ENCODE data around the gene MEF2D. TPM values are rescaled to one million over a fixed set of nuclear protein-coding genes. Genes with fewer than 3 reads are reported as not detected.

Gene MEF2D
- total RNA-seq, 6 donors from 2014 or later = 42.7 to 146 (median 58.7) TPM

DNA sequence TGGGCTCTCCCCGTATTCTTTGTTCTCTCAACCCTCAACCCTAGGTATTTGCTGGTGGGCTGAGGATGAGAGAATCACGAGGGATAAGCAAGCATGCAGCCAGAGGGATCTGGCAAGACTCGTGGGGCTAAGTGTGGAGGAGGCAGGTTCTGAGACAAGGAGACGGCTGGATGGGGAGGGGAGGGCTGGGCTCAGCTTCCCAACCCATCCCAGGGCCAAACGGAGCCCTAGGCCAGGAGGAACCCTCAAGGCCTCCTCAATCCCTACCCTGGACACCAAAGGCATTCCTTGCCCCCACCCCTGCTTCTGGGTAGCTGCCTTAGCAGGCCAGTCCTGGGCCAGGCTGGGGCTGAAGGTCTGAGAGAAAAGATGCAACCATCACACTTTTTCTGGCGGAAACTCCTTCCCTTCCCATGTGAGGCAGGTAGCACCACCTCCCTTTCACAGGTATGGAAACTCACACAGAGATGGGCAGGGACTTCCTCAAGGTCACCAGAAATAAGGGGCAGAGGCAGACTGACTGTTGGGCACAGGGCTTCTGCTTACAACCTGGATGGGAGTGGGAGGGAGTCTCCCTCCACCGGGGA, 6.2 kb downstream of the MEF2D start:
- DNase-seq (no peak), ATAC-seq (ENCODE audit: low FRiP score in 2 of 2) (no peak)
- Histone ChIP-seq H3K4me3 (no peak overlapping the region), H3K9me3 (no peaks in the 10 kb centered on the region), H3K4me1 (peaks cover 95 to 100% (median 98%) of the 10 kb centered on the region in 4 donors), H3K27me3 (no peaks in the 10 kb centered on the region), H3K27ac (peak overlapping the region; percentile 17 to 88 (median 80)), H3K36me3 (peaks cover 0 to 2% (median 0%) of the 10 kb centered on the region in 4 donors)
- 42 to 57% methylated on average over 7 of the region's 7 CpGs for WGBS, 2 donors
- TF ChIP-seq POLR2A (IDR thresholded peaks at IDR 0.05) (no peak), EP300 (IDR thresholded peaks at IDR 0.05) (no peak), POLR2AphosphoS5 (IDR thresholded peaks at IDR 0.05) (no peak)
- TF ChIP-seq, protein P1, sequence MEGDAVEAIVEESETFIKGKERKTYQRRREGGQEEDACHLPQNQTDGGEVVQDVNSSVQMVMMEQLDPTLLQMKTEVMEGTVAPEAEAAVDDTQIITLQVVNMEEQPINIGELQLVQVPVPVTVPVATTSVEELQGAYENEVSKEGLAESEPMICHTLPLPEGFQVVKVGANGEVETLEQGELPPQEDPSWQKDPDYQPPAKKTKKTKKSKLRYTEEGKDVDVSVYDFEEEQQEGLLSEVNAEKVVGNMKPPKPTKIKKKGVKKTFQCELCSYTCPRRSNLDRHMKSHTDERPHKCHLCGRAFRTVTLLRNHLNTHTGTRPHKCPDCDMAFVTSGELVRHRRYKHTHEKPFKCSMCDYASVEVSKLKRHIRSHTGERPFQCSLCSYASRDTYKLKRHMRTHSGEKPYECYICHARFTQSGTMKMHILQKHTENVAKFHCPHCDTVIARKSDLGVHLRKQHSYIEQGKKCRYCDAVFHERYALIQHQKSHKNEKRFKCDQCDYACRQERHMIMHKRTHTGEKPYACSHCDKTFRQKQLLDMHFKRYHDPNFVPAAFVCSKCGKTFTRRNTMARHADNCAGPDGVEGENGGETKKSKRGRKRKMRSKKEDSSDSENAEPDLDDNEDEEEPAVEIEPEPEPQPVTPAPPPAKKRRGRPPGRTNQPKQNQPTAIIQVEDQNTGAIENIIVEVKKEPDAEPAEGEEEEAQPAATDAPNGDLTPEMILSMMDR (IDR thresholded peaks at IDR 0.05) = no peak

DNA sequence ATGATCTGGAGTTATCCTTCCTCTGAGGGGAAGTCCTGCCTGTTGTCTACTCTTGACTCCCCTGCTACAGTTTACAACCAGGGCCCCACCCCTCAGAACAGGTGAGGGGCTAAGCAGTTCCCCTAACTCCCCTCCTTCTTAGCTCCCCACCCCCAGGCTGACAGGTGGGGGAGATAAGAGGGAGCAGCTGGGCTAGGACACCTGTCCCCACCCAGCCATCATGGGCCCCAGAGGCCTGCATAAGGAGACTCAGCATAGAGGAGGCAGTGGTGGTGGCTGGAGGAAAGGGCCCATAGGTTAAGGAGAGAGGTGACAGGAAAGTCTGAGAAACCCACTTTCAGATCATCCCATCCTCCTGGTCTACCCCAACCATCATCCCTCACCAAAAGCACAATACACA, 6.8 kb downstream of the MEF2D start:
- H3K27ac ChIP-seq = peak overlapping the region; percentile 17 to 88 (median 80)
- DNase-seq (no peak), ATAC-seq (ENCODE audit: low FRiP score in 2 of 2) (no peak)
- no peaks in the 10 kb centered on the region for H3K9me3 ChIP-seq
- H3K4me3 ChIP-seq = no peak overlapping the region
- H3K36me3 ChIP-seq = peaks cover 0 to 2% (median 0%) of the 10 kb centered on the region in 4 donors
- H3K4me1 ChIP-seq = peaks cover 100% of the 10 kb centered on the region in 4 donors
- H3K27me3 ChIP-seq = no peaks in the 10 kb centered on the region
- TF ChIP-seq, protein P1 (IDR thresholded peaks at IDR 0.05) = no peak
- TF ChIP-seq POLR2AphosphoS5 (IDR thresholded peaks at IDR 0.05) = no peak
- no peak for TF ChIP-seq EP300 (IDR thresholded peaks at IDR 0.05)
- TF ChIP-seq POLR2A (IDR thresholded peaks at IDR 0.05) = no peak

DNA sequence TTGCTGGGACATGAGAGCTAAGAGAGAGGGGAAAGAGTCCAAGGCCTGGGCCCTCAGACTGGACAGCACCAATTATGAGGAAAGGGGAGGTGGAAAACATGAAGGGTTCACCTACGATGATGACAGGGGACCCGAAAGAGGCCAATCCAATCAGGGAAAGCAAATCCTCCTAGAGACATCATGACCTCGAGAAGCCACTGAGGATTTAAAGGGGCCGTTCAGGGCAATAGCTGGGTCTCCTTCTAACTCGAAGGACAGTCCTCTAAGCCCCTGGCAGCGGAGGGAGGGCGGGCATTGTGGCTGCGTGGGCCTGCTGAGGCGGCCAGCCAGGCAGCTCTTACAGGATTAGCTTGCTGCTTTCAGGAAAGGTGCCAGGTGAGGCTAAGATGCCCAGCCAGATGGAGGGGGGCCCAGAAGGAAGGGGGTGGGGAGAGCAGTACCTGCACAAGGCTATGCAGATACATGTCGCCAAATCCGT, 7.4 kb downstream of the MEF2D start:
- Histone ChIP-seq H3K9me3 (no peaks in the 10 kb centered on the region), H3K4me3 (peak overlapping the region in 1 of 4 donors; percentile 7), H3K27ac (peak overlapping the region; percentile 59 to 88 (median 80)), H3K27me3 (no peaks in the 10 kb centered on the region), H3K4me1 (peaks cover 100% of the 10 kb centered on the region in 4 donors), H3K36me3 (peaks cover 0 to 6% (median 0%) of the 10 kb centered on the region in 4 donors)
- DNase-seq (no peak), ATAC-seq (ENCODE audit: low FRiP score in 2 of 2) (no peak)
- 30 to 39% methylated on average over 11 of the region's 11 CpGs for WGBS, 2 donors
- TF ChIP-seq POLR2A (IDR thresholded peaks at IDR 0.05) (no peak), EP300 (IDR thresholded peaks at IDR 0.05) (no peak), POLR2AphosphoS5 (IDR thresholded peaks at IDR 0.05) (no peak)
- TF ChIP-seq, protein P1 (IDR thresholded peaks at IDR 0.05) = no peak

DNA sequence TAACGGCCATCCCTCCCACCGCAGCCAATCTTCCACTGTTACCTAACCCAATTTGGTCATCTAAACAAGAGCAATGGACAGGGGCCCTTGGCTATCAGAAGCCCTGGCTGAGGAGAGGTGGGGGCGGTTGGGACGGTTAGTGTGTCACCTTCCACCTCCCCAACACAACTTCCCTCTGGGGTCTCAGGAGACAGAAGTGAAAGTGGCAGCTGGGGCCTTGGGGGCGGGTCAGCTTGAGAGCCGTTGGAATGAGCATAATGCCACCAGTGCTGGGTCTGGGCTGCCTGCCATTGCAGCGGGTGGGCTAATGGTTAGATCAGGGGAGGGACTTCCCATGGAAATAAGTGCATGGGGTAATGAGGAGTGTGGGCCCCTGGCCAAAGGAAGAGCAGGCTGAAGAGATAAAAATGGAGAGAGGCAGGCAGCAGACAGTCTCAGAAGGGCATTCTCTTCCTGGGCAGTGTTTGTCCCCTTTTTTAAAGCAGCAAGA, 7.9 kb downstream of the MEF2D start:
- TF ChIP-seq POLR2A (IDR thresholded peaks at IDR 0.05) (no peak), EP300 (IDR thresholded peaks at IDR 0.05) (no peak), POLR2AphosphoS5 (IDR thresholded peaks at IDR 0.05) (no peak)
- TF ChIP-seq, protein P1 (IDR thresholded peaks at IDR 0.05) = no peak
- ATAC-seq (ENCODE audit: low FRiP score in 2 of 2) (peak in 1 of 2 donors; percentile 9), DNase-seq (no peak)
- Histone ChIP-seq H3K27ac (peak overlapping the region; percentile 59 to 88 (median 80)), H3K4me1 (peaks cover 100% of the 10 kb centered on the region in 4 donors), H3K9me3 (no peaks in the 10 kb centered on the region), H3K4me3 (peak overlapping the region in 1 of 4 donors; percentile 7), H3K36me3 (peaks cover 0 to 9% (median 0%) of the 10 kb centered on the region in 4 donors), H3K27me3 (no peaks in the 10 kb centered on the region)
- WGBS, 2 donors = 25 to 38% methylated on average over 7 of the region's 7 CpGs
